ENCODE results near the gene PTPRD. TPM values are rescaled to one million over a fixed set of nuclear protein-coding genes. Genes with fewer than 3 reads are reported as not detected.

Gene PTPRD
- total RNA-seq, 1 donor from 2014 or later, result 136 TPM

- H3K27me3 ChIP-seq, result no peaks in the 10 kb centered on the region
- H3K27ac Mint-ChIP-seq, result no peak overlapping the region
- H3K27ac ChIP-seq, result no peak overlapping the region
- no peak for DNase-seq (ENCODE audit: low spot score)
- TF ChIP-seq EZH2 (IDR thresholded peaks at IDR 0.05), result no peak
- TF ChIP-seq EZH2phosphoT487 (IDR thresholded peaks at IDR 0.05), result no peak
- TF ChIP-seq CTCF (IDR thresholded peaks at IDR 0.05), result no peak
- no peaks in the 10 kb centered on the region for H3K36me3 ChIP-seq
- H3K9me3 Mint-ChIP-seq, result no peaks in the 10 kb centered on the region
- H3K4me2 ChIP-seq, result no peak overlapping the region
- H3K4me3 ChIP-seq, result no peak overlapping the region
- H2AFZ ChIP-seq (replicated peaks), result no peak overlapping the region
- no peaks in the 10 kb centered on the region for H3K9me3 ChIP-seq (ENCODE audit: low read depth)
- H3F3A ChIP-seq (ENCODE audit: low read depth), result no peaks in the 10 kb centered on the region
- H3K27me3 Mint-ChIP-seq (ENCODE audit: insufficient read depth, low read depth), result peaks cover 2% of the 10 kb centered on the region
- no peaks in the 10 kb centered on the region for H3K36me3 Mint-ChIP-seq
- no peaks in the 10 kb centered on the region for H3K4me1 Mint-ChIP-seq
- H3K9ac ChIP-seq, result no peak overlapping the region
- no peak overlapping the region for H3K4me3 Mint-ChIP-seq
- no peaks in the 10 kb centered on the region for H3K4me1 ChIP-seq
- H4K20me1 ChIP-seq (ENCODE audit: low read depth), result no peaks in the 10 kb centered on the region
- H3K79me2 ChIP-seq (ENCODE audit: low read depth), result no peaks in the 10 kb centered on the region
Observed at GRCh38 chr9:9645006-9645405, 967.8 kb downstream of the PTPRD start.

- H3K4me3 Mint-ChIP-seq, result no peak overlapping the region
- H3K4me2 ChIP-seq, result no peak overlapping the region
Observed at GRCh38 chr9:9631284-9631683, 981.5 kb downstream of the PTPRD start.

GRCh38 chr9:9625248-9625647 lies 987.6 kb downstream of the PTPRD start:
- Histone ChIP-seq H2AFZ (replicated peaks) (peak overlapping the region; percentile 19), H3K4me3 (no peak overlapping the region), H4K20me1 (ENCODE audit: low read depth) (no peaks in the 10 kb centered on the region), H3F3A (ENCODE audit: low read depth) (no peaks in the 10 kb centered on the region), H3K4me1 (no peaks in the 10 kb centered on the region), H3K36me3 (no peaks in the 10 kb centered on the region), H3K79me2 (ENCODE audit: low read depth) (no peaks in the 10 kb centered on the region), H3K4me2 (no peak overlapping the region), H3K27ac (no peak overlapping the region), H3K9ac (no peak overlapping the region), H3K9me3 (ENCODE audit: low read depth) (no peaks in the 10 kb centered on the region), H3K27me3 (no peaks in the 10 kb centered on the region)
- no peak for DNase-seq (ENCODE audit: low spot score)
- H3K27ac Mint-ChIP-seq, result no peak overlapping the region
- H3K4me1 Mint-ChIP-seq, result peaks cover 10% of the 10 kb centered on the region
- no peaks in the 10 kb centered on the region for H3K36me3 Mint-ChIP-seq
- H3K9me3 Mint-ChIP-seq, result no peaks in the 10 kb centered on the region
- TF ChIP-seq EZH2 (IDR thresholded peaks at IDR 0.05) (no peak), CTCF (IDR thresholded peaks at IDR 0.05) (no peak), EZH2phosphoT487 (IDR thresholded peaks at IDR 0.05) (no peak)
- no peaks in the 10 kb centered on the region for H3K27me3 Mint-ChIP-seq (ENCODE audit: insufficient read depth, low read depth)
- H3K4me3 Mint-ChIP-seq, result no peak overlapping the region

More at GRCh38 chr9:9631284-9631683, 981.5 kb downstream of the PTPRD start:
- no peaks in the 10 kb centered on the region for H3K36me3 ChIP-seq
- H3K4me1 ChIP-seq, result no peaks in the 10 kb centered on the region
- no peak overlapping the region for H3K4me3 ChIP-seq
- Mint-ChIP-seq H3K27ac (no peak overlapping the region), H3K4me1 (no peaks in the 10 kb centered on the region), H3K9me3 (no peaks in the 10 kb centered on the region), H3K27me3 (ENCODE audit: insufficient read depth, low read depth) (no peaks in the 10 kb centered on the region), H3K36me3 (no peaks in the 10 kb centered on the region)
- H4K20me1 ChIP-seq (ENCODE audit: low read depth), result no peaks in the 10 kb centered on the region
- no peaks in the 10 kb centered on the region for H3K27me3 ChIP-seq
- H3K79me2 ChIP-seq (ENCODE audit: low read depth), result no peaks in the 10 kb centered on the region
- H2AFZ ChIP-seq (replicated peaks), result no peak overlapping the region
- no peaks in the 10 kb centered on the region for H3K9me3 ChIP-seq (ENCODE audit: low read depth)
- DNase-seq (ENCODE audit: low spot score), result no peak
- TF ChIP-seq CTCF (IDR thresholded peaks at IDR 0.05), result no peak
- TF ChIP-seq EZH2phosphoT487 (IDR thresholded peaks at IDR 0.05), result no peak
- no peak for TF ChIP-seq EZH2 (IDR thresholded peaks at IDR 0.05)
- no peaks in the 10 kb centered on the region for H3F3A ChIP-seq (ENCODE audit: low read depth)
- H3K9ac ChIP-seq, result no peak overlapping the region
- no peak overlapping the region for H3K27ac ChIP-seq

Measured in neural progenitor cell (in vitro differentiated cells).